GM19397 (cell line): Measurements from ENCODE around the gene PTCHD1.

Source experiments
- ATAC-seq: cut with Tn5 transposase; IDR thresholded peaks from one replicate; pipeline ENCODE4 v1.9.1; 2021; ENCODE audit warnings: mild to moderate bottlenecking, moderate library complexity; ENCODE audit not compliant: unreplicated experiment

PTCHD1 gene

DNA sequence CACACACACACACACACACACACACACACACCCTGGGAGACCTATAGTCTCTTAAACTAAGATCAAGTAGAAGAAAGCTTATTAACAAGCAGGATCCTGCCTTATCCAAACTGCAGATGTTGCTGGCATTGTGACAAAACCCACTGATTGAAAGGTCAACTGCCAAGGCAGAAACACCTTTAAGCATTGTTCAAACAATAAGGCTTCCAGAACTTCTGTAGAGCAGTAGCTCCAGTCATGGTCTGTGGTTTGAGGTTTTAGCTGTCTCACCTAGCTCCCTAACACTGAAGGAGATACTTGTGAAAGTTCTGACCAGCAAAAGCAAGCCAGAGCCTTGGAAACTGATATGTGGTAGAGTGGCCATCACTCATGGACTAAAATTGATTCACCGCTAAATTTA lies 59.8 kb downstream of the PTCHD1 start:
- ATAC-seq = no peak

DNA sequence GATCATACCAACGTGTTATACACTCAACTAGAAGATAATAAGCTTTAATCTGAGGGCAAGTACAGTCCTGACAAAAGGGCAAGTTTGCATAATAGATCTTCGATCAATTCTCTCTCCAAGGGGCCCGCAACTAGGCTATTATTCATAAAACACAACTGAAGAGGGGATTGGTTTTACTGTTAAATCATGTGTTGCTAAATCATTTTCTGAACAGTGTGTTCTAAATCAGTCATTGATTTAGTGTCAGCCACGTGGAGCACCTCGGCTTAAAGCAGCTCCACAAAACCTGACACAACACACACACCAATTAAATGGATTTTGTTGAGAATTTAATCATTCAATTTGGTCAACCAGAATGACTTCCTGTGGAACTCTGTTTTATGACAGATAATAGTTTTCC lies 61.6 kb downstream of the PTCHD1 start:
- ATAC-seq = no peak

DNA sequence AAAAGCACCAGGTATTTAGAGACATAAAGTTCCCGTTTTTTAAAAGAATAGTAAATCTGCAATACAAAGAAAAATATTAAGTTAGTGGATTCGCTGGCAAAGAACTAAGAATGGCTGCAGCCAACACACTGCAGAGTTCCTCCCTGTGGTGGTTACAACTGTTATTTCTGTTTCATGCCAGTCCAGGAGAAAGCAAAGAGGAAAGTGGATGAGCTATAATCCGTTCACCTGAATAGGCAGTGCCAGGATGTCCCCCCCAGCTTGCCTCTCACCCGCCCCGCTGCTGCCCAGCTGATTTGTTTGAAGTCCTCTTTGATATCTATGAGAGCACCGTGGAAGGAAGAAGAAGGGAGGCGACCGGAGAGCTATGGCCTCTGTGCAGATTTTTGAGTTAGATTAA lies 63.9 kb downstream of the PTCHD1 start:
- no peak for ATAC-seq

DNA sequence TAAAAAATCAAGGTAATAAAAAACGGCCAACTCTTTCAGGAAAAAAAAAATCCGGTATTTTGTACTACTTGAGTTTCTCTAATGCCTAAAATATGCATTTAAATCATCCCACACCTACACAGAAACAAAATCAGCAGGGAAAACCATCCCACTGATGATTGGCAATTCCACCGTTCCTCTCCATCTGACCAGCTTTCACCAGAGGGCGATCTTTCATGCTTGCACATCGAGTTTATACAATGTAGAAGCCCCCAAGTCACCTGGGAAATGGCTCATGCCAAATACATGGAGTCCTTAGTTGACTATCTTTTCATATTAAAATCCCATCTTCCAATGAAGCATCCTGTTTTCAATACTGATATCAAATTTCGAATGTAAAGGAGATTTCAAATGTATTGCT lies 69.2 kb downstream of the PTCHD1 start:
- no peak for ATAC-seq

DNA sequence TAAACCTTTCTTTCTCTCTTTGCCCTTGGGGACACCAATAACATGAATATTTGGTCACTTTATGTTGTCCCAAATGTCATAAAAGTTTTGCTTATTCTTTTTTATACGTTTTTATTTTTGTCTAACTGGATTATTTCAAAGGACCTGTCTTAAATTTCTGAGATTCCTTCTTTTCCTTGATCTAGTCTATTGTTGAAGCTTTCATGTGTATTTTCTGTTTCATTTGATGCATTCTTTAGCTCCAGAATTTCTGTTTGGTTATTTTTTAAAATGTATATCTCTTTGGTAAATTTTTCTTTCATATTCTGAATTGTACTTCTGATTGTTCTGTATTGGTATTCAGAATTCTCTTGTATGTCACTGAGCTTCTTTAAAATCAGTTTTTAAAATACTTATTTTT lies 88.3 kb downstream of the PTCHD1 start:
- no peak for ATAC-seq

DNA sequence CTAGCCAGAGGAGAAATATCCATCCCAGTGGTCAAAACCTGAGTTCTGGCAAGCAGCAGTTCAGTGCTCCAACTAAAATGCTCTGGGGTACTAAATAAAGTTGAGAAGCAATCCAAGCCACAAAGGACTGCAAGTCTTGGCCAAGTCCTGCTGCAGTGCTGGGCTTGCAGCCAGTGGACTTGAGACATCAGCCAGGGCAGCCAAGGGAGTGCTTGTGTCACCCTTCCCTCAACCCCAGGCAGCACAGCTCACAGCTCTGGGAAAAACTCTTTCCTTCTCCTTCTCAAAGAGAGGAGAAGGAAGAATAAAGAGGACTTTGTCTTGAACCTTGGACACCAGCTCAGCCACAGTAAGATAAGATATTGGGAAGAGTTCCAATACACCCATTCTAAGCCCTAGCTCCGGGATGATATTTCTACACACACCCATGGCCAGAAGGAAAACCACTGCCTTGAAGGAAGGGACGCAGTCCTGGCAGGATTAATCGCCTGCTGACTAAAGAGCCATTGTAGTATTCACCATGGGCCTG lies 99.8 kb downstream of the PTCHD1 start:
- ATAC-seq = no peak

DNA sequence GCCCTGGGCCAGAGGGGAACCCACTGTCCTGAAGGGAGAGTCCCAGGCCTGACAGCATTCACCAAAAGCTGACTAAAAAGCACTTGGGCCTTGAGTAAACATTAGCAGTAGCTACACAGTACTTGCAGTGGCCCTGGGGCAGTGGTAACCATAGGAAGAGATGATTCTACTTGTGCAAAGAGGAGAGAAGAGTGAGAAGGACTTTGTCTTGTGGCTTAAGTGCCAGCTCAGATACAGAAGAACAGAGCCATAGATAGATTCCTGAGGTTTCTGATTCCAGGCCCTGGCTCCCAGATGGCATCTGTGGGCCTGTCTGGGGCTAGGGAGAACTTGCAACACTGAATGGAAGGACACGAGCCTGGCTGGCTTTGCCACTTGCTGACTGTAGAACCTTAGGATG lies 100.5 kb downstream of the PTCHD1 start:
- ATAC-seq = no peak

DNA sequence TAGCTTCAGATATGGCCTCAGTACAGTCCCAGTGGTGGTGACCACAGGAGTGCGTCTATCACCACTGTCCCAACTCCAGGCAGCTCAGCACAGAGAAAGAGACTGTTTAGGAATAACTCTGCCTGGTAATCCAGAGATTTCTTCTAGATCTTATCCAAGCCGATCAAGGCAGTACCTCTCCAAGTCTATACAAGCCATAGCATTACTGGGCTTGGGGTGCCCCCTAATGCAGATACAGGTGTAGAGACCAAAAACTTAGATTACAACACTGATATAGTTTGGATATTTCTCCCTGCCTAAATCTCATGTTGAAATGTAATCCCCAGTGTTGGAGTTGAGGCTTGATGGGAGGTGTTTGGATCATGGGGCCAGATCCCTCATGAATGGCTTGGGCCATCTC lies 100.9 kb downstream of the PTCHD1 start:
- ATAC-seq = no peak

DNA sequence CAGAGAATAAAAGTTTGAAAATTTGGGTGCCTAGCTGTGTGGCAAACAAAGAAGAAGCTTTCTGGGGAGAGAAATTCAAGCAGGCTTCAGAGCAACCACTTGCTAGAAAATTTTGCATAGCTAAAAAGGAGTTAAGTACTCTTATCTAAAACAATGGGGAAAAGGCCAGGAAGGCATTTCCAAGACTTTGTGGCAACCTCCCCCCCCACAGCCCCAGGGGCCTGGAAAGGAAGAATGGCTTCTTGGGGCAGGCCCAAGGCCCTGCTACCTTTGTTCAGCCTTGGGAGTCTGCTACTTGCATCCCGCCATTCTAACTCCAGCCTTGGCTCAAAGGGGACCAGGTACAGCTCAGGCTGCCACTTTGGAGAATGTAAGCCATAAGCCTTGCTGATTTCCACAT lies 102.2 kb downstream of the PTCHD1 start:
- no peak for ATAC-seq

DNA sequence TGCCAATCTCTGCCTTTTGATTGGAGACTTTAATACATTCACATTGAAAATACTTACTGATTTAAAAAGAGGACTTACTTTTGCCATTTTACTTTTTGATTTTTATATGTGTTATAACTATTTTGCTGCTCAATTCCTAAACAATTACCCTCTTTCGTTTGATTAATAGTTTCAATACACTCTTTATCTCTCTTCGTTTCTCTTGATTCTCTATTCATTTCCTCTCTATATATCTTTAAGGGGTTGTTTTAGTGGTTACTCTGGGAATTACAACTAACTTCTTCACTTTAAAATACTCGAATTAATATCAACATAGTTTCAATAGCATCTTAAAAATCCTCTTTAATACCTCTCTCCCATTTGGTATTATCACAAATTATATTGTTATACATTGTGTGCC lies 116.6 kb downstream of the PTCHD1 start:
- ATAC-seq = no peak
